ENCODE data around the gene SLC6A18. TPM values are rescaled to one million over a fixed set of nuclear protein-coding genes. Genes with fewer than 3 reads are reported as not detected.

Gene SLC6A18
- total and polyA plus RNA-seq, 12 donors, result not detected

GRCh38 chr5:1294206-1294834 is 69.1 kb downstream of the SLC6A18 start:
- DNase-seq, result no peak
- no peaks in the 10 kb centered on the region for H3K36me3 ChIP-seq
- intact Hi-C loops (cut with DNase I), result no loop called here
- H3K9me3 ChIP-seq, result no peaks in the 10 kb centered on the region
- H3K4me3 ChIP-seq, result no peak overlapping the region
- H3K4me1 ChIP-seq, result peaks cover 0 to 6% (median 0%) of the 10 kb centered on the region in 9 donors
- no peak for TF ChIP-seq CTCF (IDR thresholded peaks at IDR 0.05)
- peak in 1 of 8 donors; percentile 31 for ATAC-seq
- no peak overlapping the region for H3K27ac ChIP-seq
- 26 to 29% methylated on average over 69 of the region's 69 CpGs for WGBS, 2 donors
- H3K27me3 ChIP-seq, result peaks cover 0 to 69% (median 51%) of the 10 kb centered on the region in 7 donors

GRCh38 chr5:1294835-1295649 is 69.9 kb downstream of the SLC6A18 start, which contains the start of gene TERT:
Gene TERT, minus strand, starts transcription at chr5:1295068. Its CDS starts 79 bp downstream, at chr5:1294989.
- intact Hi-C loops (cut with DNase I), result no loop called here
- DNase-seq, result no peak
- H3K36me3 ChIP-seq, result no peaks in the 10 kb centered on the region
- no peak within 1 kb of the TSS for H3K27ac ChIP-seq
- peaks cover 0 to 6% (median 0%) of the 10 kb centered on the region in 9 donors for H3K4me1 ChIP-seq
- peaks cover 0 to 69% (median 51%) of the 10 kb centered on the region in 7 donors for H3K27me3 ChIP-seq
- H3K4me3 ChIP-seq, result no peak within 1 kb of the TSS
- 1 to 2% methylated on average over 86 to 102 of the region's 102 CpGs for WGBS, 2 donors
- no peak for TF ChIP-seq CTCF (IDR thresholded peaks at IDR 0.05)
- H3K9me3 ChIP-seq, result no peaks in the 10 kb centered on the region
- ATAC-seq, result no peak

- DNase-seq, result no peak
- H3K4me1 ChIP-seq, result peaks cover 0 to 6% (median 0%) of the 10 kb centered on the region in 9 donors
- no peak for ATAC-seq
- WGBS, 2 donors, result 41 to 46% methylated on average over 21 to 22 of the region's 22 CpGs
- H3K4me3 ChIP-seq, result no peak overlapping the region
- intact Hi-C loops (cut with DNase I), result no loop called here
- TF ChIP-seq CTCF (IDR thresholded peaks at IDR 0.05), result no peak
- no peaks in the 10 kb centered on the region for H3K9me3 ChIP-seq
- H3K36me3 ChIP-seq, result no peaks in the 10 kb centered on the region
- H3K27me3 ChIP-seq, result peaks cover 0 to 69% (median 51%) of the 10 kb centered on the region in 7 donors
- H3K27ac ChIP-seq, result no peak overlapping the region
Observed at GRCh38 chr5:1295650-1296037, 70.5 kb downstream of the SLC6A18 start.

Other genes starting within 250 kb of the SLC6A18 start
- 1 to 10 TPM in 7 of 10 donors, under 1 TPM in 3; 0.31 to 4.5 (median 1.5) TPM for gene NKD2, start 216.6 kb upstream of the SLC6A18 start, total RNA-seq
- gene NKD2, start 216.6 kb upstream of the SLC6A18 start, polyA plus RNA-seq, result 10 to 100 TPM in 1 of 2 donors, 1 to 10 TPM in 1; 5.3 to 12.7 TPM
- gene SLC12A7, start 113.3 kb upstream of the SLC6A18 start, total RNA-seq, result 100 to 1,000 TPM; 122 to 208 (median 146) TPM
- 100 to 1,000 TPM in 1 of 2 donors, 10 to 100 TPM in 1; 36.3 to 145 TPM for gene SLC12A7, start 113.3 kb upstream of the SLC6A18 start, polyA plus RNA-seq
- gene SLC6A19, start 23.8 kb upstream of the SLC6A18 start, total RNA-seq, result under 1 TPM in 1 of 10 donors, not detected in 9; 0.11 TPM
- gene SLC6A19, start 23.8 kb upstream of the SLC6A18 start, polyA plus RNA-seq, result not detected
- gene TERT, start 69.7 kb downstream of the SLC6A18 start, total RNA-seq, result not detected
- not detected for gene TERT, start 69.7 kb downstream of the SLC6A18 start, polyA plus RNA-seq
- gene CLPTM1L, start 119.7 kb downstream of the SLC6A18 start, total RNA-seq, result 10 to 100 TPM; 27.5 to 43.9 (median 32.5) TPM
- 10 to 100 TPM; 21.5 to 78.0 TPM for gene CLPTM1L, start 119.7 kb downstream of the SLC6A18 start, polyA plus RNA-seq
- under 1 TPM in 2 of 10 donors, not detected in 8; 0.18 to 0.19 TPM for gene SLC6A3, start 220.1 kb downstream of the SLC6A18 start, total RNA-seq
- under 1 TPM in 1 of 2 donors, not detected in 1; 0.04 TPM for gene SLC6A3, start 220.1 kb downstream of the SLC6A18 start, polyA plus RNA-seq

Data from heart right ventricle (tissue), 16 donors.